Adrenal gland (tissue), 12 donors: Measurements from ENCODE around the gene NKAIN2. TPM values are rescaled to one million over a fixed set of nuclear protein-coding genes. Genes with fewer than 3 reads are reported as not detected.

Experiments
- DNase-seq, 7 donors: peaks; one replicate each; pipeline ENCODE4 v3.0.0-alpha.2; 2019 to 2020
- H3K27ac ChIP-seq, 5 donors: fragments of 200-600 bp; sonication (generic) in 4 of 5; 1 replicate in 3 of 5; 2 replicates in 2 of 5; pipeline versions ENCODE4 v1.5.1 to v1.8.0; 2016 to 2020; ENCODE audit warnings: mild to moderate bottlenecking in 1 of 5
- H3K27me3 ChIP-seq: fragments of 200-600 bp; 2 replicates; pipeline ENCODE4 v1.8.0; 2021
- H3K36me3 ChIP-seq, 2 donors: fragments of 200-600 bp; replicated peaks in 1 of 2; 1 replicate in 1 of 2; 2 replicates in 1 of 2; pipeline versions ENCODE4 v1.5.1 to v1.8.0; 2018 to 2022
- H3K4me1 ChIP-seq, 2 donors: fragments of 200-600 bp; replicated peaks in 1 of 2; 1 replicate in 1 of 2; 2 replicates in 1 of 2; pipeline versions ENCODE4 v1.5.1 to v1.8.0; 2018 to 2021
- H3K4me3 ChIP-seq, 4 donors: fragments of 200-600 bp; sonication (generic) in 3 of 4; one replicate each; pipeline ENCODE4 v1.5.1; 2016 to 2018
- H3K9me3 ChIP-seq, 3 donors: fragments of 200-600 bp; sonication (generic) in 1 of 3; replicated peaks in 1 of 3; 1 replicate in 2 of 3; 2 replicates in 1 of 3; pipeline versions ENCODE4 v1.5.1 to v1.8.0; 2016 to 2021
- POLR2A ChIP-seq, 2 donors: fragments of 450-650 bp; IDR thresholded peaks; one replicate each; pipeline ENCODE4 v1.6.1; 2017; ENCODE audit warnings: antibody characterized with exemption in 2 of 2, mild to moderate bottlenecking in 2 of 2, moderate library complexity in 1 of 2
- WGBS, 4 donors: extraction: QIAGEN DNeasy Blood & Tissue Kit in 2 of 4; methylation state at CpG; one replicate each; pipeline versions ENCODE4 v1.1.5 to v1.1.7; 2013 to 2017; 5-methylcytosine and 5-hydroxymethylcytosine counted together
- intact Hi-C, 2 donors: fragments of 100-400 bp; cut with DNase I; formaldehyde crosslinking; loops; one replicate each; pipeline versions ENCODE4 v1.14.1 to v1.15.0; 2022 to 2023
- polyA plus RNA-seq, 3 donors: library from polyadenylated mRNA; stranded (reverse); fragments of 200-250 nt in 2 of 3; fragments of 350-450 nt in 1 of 3; fragmentation: Illumina TruSeq in 1 of 3; extraction: RNeasy Lipid Tissue Mini Kit (QIAGEN cat#74804) in 1 of 3; gene quantifications; one replicate each; pipeline ENCODE4 v1.2.3, GENCODE V29; 2013 to 2014
- total RNA-seq, 9 donors: library from RNA; depleted of rRNA in 4 of 9; stranded (reverse); fragments of >200 nt in 4 of 9; fragments of 120-200 nt in 1 of 9; fragmentation: NEBNext Ultra II Directional in 1 of 9; extraction: Animal tissue kit (Norgen Biotek cat#: 25700) in 1 of 9; gene quantifications; one replicate each; pipeline versions ENCODE4 v1.1.0 to v1.2.4, GENCODE V29; 2013 to 2023
- TF ChIP-seq, protein P1 (sequence below), 6 experiments: fragments of 450-650 bp in 4 of 6; fragments of 200-600 bp in 2 of 6; sonication (generic) in 1 of 6; IDR thresholded peaks; 1 replicate in 5 of 6; 2 replicates in 1 of 6; pipeline versions ENCODE4 v1.5.1 to v1.8.0; 2016 to 2021; ENCODE audit warnings: antibody characterized with exemption in 6 of 6, mild to moderate bottlenecking in 2 of 6, moderate library complexity in 1 of 6
- donor health status: healthy with polysubstance abuse.
- donor health status: Bipolar disorder and iron deficiency.
- donor health status: DM: yes; HTN: yes; CAD: no.
- donor health status: DM: no; HTN: no; CAD: no.
- donor health status: DM: no; HTN: no; CAD: no.
- donor health status: DM: yes; HTN: yes; CAD: no.

NKAIN2 gene
- total and polyA plus RNA-seq, 12 donors, result under 0.01 to 0.61 (median 0.23) TPM; not detected in 3

DNA sequence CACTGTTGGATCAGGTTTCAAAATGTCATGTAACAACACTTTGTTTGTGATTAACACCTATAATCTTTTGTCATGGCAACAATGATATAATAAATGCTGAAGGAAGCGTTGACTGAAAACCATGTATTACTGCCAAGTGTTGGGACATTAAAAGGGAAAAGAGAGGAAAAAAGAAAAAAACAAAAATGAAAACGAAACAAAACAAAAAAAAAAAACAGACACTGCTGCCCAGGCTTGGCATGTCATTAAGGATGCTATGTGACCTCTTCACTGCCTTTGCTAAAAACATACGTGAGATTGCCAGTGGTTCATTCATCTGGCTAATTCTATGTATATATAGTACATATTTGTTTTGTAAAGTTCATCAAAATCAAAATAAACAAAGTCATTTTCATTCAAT, 641.9 kb downstream of the NKAIN2 start:
- Histone ChIP-seq H3K9me3 (no peaks in the 10 kb centered on the region), H3K27me3 (no peaks in the 10 kb centered on the region), H3K27ac (no peak overlapping the region), H3K4me1 (no peaks in the 10 kb centered on the region), H3K36me3 (no peaks in the 10 kb centered on the region), H3K4me3 (no peak overlapping the region)
- no peak for TF ChIP-seq POLR2A (IDR thresholded peaks at IDR 0.05)
- TF ChIP-seq, protein P1, sequence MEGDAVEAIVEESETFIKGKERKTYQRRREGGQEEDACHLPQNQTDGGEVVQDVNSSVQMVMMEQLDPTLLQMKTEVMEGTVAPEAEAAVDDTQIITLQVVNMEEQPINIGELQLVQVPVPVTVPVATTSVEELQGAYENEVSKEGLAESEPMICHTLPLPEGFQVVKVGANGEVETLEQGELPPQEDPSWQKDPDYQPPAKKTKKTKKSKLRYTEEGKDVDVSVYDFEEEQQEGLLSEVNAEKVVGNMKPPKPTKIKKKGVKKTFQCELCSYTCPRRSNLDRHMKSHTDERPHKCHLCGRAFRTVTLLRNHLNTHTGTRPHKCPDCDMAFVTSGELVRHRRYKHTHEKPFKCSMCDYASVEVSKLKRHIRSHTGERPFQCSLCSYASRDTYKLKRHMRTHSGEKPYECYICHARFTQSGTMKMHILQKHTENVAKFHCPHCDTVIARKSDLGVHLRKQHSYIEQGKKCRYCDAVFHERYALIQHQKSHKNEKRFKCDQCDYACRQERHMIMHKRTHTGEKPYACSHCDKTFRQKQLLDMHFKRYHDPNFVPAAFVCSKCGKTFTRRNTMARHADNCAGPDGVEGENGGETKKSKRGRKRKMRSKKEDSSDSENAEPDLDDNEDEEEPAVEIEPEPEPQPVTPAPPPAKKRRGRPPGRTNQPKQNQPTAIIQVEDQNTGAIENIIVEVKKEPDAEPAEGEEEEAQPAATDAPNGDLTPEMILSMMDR (IDR thresholded peaks at IDR 0.05), result no peak
- intact Hi-C loops, result no loop called here
- DNase-seq, result no peak
- 51 to 63% (median 58%) methylated on average over 3 of the region's 3 CpGs for WGBS, 4 donors

DNA sequence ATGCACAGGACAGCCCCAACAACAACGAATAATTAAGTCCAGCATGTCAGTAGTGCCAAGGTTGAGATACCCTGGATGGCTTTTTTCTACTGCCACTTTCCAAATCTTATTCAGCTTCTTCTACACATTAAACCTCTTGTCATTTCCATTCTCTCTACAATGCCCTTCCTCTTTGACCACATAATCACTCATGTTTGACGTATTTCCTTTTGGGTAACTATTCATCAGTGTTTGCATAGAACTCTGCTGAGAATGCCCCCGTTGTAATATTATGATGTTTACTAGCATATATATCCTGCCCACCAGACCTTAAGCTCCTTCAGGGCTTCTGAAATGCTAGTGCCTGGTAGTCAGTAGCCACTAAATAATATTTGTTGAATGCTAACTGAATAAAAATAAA, 643.3 kb downstream of the NKAIN2 start:
- intact Hi-C loops, result no loop called here
- no peaks in the 10 kb centered on the region for H3K36me3 ChIP-seq
- no peak for DNase-seq
- WGBS, 4 donors, result 30 to 44% (median 37%) methylated on average over 3 of the region's 3 CpGs
- no peaks in the 10 kb centered on the region for H3K4me1 ChIP-seq
- TF ChIP-seq, protein P1 (IDR thresholded peaks at IDR 0.05), result no peak
- no peak for TF ChIP-seq POLR2A (IDR thresholded peaks at IDR 0.05)
- H3K27me3 ChIP-seq, result no peaks in the 10 kb centered on the region
- no peak overlapping the region for H3K4me3 ChIP-seq
- H3K9me3 ChIP-seq, result no peaks in the 10 kb centered on the region
- H3K27ac ChIP-seq, result no peak overlapping the region

DNA sequence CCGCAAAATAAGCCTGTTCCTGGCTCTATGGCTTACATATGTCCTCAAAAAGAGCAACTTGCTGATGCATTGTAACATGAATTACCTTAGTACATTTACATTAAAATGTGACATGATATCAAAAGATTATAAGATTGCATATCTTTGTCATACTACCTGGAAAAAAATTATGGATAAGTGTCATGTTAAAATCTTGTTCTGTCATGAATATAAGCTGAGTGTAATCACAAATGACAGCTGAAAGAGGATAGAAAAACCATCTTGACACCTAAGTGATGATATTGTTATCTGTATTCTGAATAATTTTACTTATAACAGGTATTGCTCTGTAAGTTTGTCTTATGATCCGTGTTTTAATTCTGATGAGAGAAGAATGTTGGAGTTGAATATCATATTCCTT, 655.6 kb downstream of the NKAIN2 start:
- Histone ChIP-seq H3K27ac (no peak overlapping the region), H3K36me3 (no peaks in the 10 kb centered on the region), H3K27me3 (no peaks in the 10 kb centered on the region), H3K4me3 (no peak overlapping the region), H3K9me3 (no peaks in the 10 kb centered on the region), H3K4me1 (no peaks in the 10 kb centered on the region)
- 78 to 88% (median 83%) methylated on average over 2 of the region's 2 CpGs for WGBS, 4 donors
- no peak for TF ChIP-seq POLR2A (IDR thresholded peaks at IDR 0.05)
- TF ChIP-seq, protein P1 (IDR thresholded peaks at IDR 0.05), result no peak
- no peak for DNase-seq
- intact Hi-C loops, result no loop called here

DNA sequence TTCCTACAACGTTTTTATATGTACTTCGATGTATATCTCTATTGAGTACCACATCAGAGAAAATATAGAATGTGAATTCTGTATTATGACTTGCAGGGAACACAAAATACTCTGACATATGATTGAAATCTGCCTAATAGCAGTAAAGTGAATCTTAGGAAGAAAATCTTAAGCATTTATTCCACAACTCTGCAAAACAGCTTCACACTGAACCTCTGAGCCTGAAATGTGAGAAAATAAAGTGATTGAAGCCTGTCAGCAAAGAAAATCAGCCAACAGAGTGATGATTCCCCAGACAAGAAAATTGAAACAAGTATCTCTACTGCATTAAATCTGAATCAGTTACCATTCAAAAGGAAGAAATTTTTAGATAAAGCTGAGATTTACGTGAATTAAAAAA, 659.1 kb downstream of the NKAIN2 start:
- TF ChIP-seq, protein P1 (IDR thresholded peaks at IDR 0.05), result no peak
- no peak for TF ChIP-seq POLR2A (IDR thresholded peaks at IDR 0.05)

More for the DNA sequence above, 659.1 kb downstream of the NKAIN2 start:
- H3K4me1 ChIP-seq, result no peaks in the 10 kb centered on the region
- H3K4me3 ChIP-seq, result no peak overlapping the region
- H3K27me3 ChIP-seq, result no peaks in the 10 kb centered on the region
- H3K27ac ChIP-seq, result no peak overlapping the region
- H3K36me3 ChIP-seq, result no peaks in the 10 kb centered on the region
- WGBS, 4 donors, result 55 to 80% (median 66%) methylated on average over 3 of the region's 3 CpGs
- no peaks in the 10 kb centered on the region for H3K9me3 ChIP-seq
- no peak for DNase-seq
- intact Hi-C loops, result no loop called here
